Measurements from ENCODE around the gene LEMD2. TPM values are rescaled to one million over a fixed set of nuclear protein-coding genes. Genes with fewer than 3 reads are reported as not detected.

Gene LEMD2
- total RNA-seq = 45.7 and 49.3 TPM in 2 replicates

DNA sequence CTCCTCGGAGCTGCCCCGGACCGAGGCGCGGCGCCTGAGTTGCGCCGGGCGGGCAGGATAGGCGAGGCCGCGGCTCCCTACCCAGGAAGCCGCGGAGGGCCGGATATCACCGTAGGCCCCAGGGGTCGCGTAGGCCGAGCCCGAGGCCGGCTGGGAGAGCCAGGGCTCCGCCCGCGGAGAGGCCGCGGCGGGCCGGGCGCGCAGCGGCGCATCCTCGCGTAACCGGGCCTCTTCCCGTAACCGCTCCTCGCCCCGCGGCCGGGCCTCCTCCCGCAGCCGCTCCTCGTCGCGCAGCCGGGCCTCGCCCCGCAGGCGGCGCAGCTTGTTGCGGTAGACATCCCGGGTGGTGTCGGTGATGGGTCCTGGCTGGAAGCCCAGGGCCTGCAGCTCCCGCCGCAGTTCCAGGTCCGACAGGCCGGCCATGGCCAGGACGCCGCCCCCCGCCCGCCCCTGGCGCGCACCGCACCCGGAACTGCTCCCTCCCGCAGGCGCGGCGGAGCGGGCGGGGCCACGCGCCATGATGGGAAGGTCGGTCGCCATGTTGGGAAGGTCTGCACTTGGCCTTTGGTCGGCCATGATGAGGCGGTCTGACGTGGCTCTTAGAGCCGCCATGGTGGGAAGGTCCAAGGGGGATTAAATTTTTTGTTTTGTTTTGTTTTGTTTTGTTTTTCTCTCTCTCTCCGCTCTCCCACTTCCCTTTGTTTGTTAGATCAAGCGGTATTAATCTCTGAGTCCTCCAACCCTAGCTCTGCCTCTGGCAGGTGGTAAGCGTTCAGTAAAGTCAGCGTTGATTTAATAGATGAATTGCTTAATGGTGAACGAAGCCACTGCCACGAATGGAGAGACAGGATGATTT is at the start of gene LEMD2:
LEMD2 (minus strand) TSS at position 437 of the 856 bp plus-strand sequence; CDS start at position 423, 14 bp downstream.

DNA sequence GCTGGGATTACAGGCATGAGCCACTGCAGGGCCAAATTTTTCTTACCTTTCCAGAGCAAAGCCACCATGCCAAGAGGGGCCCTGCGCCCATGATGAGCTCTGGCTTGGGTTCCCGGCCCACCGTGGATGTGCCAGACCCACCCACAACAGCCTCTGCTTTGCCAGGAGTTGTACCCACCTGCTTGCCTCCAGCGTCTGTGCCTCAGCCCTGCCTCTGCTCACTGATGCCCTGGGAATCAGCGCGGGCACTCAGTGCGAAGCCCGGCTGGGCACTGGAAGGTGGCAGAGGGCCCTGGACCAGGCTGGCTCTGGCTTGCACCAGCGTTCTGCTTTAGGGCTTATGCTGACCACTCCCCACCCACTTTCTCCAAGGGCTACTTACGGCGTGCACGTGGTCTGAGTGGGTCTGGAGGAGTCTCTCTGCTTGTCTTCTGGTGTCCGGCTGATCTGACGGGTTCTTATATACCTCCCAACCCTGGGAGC is 14.7 kb upstream of the LEMD2 start, which contains the start of gene MLN:
MLN (minus strand) TSS at position 433 of the 483 bp plus-strand sequence. CDS start 2,840 bp downstream, outside the sequence.

GRCh38 chr6:33746651-33747100 is 42.3 kb downstream of the LEMD2 start, which contains the start of gene IP6K3:
TSS of gene IP6K3 (minus strand) at chr6:33746905. CDS start at chr6:33735476, 11,429 bp downstream.

Other genes starting within 250 kb of the LEMD2 start
- gene BAK1, start 208.9 kb downstream of the LEMD2 start, total RNA-seq = 13.8 and 14.7 TPM in 2 replicates
- gene ITPR3, start 167.8 kb downstream of the LEMD2 start, total RNA-seq = 31.7 and 31.9 TPM in 2 replicates
- gene UQCC2, start 77.4 kb downstream of the LEMD2 start, total RNA-seq = 71.4 and 85.0 TPM in 2 replicates
- gene IP6K3, start 42.2 kb downstream of the LEMD2 start, total RNA-seq = 2.7 and 4.3 TPM in 2 replicates
- gene MLN, start 14.9 kb upstream of the LEMD2 start, total RNA-seq = not detected in 2 replicates